Esophagus muscularis mucosa (tissue), 3 donors: ENCODE results near the gene ACKR2.

Experiments used
- CTCF ChIP-seq, 3 experiments: fragments of 200-600 bp in 2 of 3; fragments of 450-650 bp in 1 of 3; sonication (generic) in 2 of 3; IDR thresholded peaks; one replicate each; pipeline ENCODE4 v1.5.1; 2017 to 2019; ENCODE audit warnings: antibody characterized with exemption in 3 of 3, mild to moderate bottlenecking in 2 of 3, moderate library complexity in 1 of 3
- EP300 ChIP-seq: sonication (generic); formaldehyde crosslinking; IDR thresholded peaks from one replicate; pipeline ENCODE4 v1.6.1; 2017; ENCODE audit warnings: antibody characterized with exemption

- TF ChIP-seq CTCF (IDR thresholded peaks at IDR 0.05) (no peak), EP300 (no peak)
Measured at GRCh38 chr3:42773409-42773751, 35.9 kb upstream of the ACKR2 start.
